Thyroid gland (tissue), 4 donors: ENCODE measurements around the gene FFAR4.

Source experiments
- POLR2A ChIP-seq, 2 donors: fragments of 450-650 bp; IDR thresholded peaks; one replicate each; pipeline ENCODE4 v1.6.1; 2017; ENCODE audit warnings: antibody characterized with exemption in 2 of 2, mild to moderate bottlenecking in 2 of 2, moderate library complexity in 1 of 2
- TF ChIP-seq, protein P1 (sequence below), 6 experiments: fragments of 200-600 bp in 3 of 6; fragments of 450-650 bp in 3 of 6; sonication (generic) in 3 of 6; IDR thresholded peaks; one replicate each; pipeline ENCODE4 v1.5.1; 2016 to 2019; ENCODE audit warnings: antibody characterized with exemption in 6 of 6, mild to moderate bottlenecking in 2 of 6, inconsistent platforms in 1 of 6, moderate library complexity in 1 of 6

DNA sequence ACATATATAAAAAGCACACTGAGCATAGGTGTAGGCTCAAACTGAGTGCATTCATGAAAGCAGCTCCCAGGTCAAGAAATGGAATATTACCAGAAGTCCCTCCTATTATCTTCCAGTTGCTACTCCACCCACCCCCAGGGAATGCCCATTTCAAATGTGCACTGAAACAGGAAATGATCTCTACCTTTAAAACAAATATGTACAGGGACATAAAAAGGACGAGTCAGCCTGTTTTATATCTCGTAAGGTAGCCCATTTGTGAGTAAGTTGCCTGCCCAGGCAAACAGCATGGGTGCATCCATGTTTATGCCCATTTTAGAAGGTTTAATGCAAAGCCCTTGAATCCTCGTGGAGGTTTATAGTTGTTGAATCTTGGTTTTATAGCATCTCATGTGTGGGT, 10.4 kb downstream of the FFAR4 start:
- TF ChIP-seq, protein P1, sequence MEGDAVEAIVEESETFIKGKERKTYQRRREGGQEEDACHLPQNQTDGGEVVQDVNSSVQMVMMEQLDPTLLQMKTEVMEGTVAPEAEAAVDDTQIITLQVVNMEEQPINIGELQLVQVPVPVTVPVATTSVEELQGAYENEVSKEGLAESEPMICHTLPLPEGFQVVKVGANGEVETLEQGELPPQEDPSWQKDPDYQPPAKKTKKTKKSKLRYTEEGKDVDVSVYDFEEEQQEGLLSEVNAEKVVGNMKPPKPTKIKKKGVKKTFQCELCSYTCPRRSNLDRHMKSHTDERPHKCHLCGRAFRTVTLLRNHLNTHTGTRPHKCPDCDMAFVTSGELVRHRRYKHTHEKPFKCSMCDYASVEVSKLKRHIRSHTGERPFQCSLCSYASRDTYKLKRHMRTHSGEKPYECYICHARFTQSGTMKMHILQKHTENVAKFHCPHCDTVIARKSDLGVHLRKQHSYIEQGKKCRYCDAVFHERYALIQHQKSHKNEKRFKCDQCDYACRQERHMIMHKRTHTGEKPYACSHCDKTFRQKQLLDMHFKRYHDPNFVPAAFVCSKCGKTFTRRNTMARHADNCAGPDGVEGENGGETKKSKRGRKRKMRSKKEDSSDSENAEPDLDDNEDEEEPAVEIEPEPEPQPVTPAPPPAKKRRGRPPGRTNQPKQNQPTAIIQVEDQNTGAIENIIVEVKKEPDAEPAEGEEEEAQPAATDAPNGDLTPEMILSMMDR (IDR thresholded peaks at IDR 0.05) = no peak
- TF ChIP-seq POLR2A (IDR thresholded peaks at IDR 0.05) = no peak
